Neural progenitor cell (in vitro differentiated cells): ENCODE data around the gene CDS1. TPM values are rescaled to one million over a fixed set of nuclear protein-coding genes. Genes with fewer than 3 reads are reported as not detected.

Source experiments
- DNase-seq: peaks from one replicate; pipeline ENCODE4 v3.0.0-alpha.2; 2016; ENCODE audit warnings: low spot score
- H2AFZ ChIP-seq: fragments of 200-600 bp; sonication (generic); replicated peaks from 2 replicates; pipeline ENCODE4 v1.6.1; 2016; ENCODE audit warnings: antibody characterized with exemption
- H3F3A ChIP-seq: fragments of 200-600 bp; sonication (generic); 2 replicates; pipeline ENCODE4 v1.6.1; 2016; ENCODE audit warnings: antibody characterized with exemption, low read depth
- H3K27ac ChIP-seq: fragments of 200-600 bp; sonication (generic); 2 replicates; pipeline ENCODE4 v1.5.1; 2016; ENCODE audit warnings: mild to moderate bottlenecking
- H3K27me3 ChIP-seq: fragments of 200-600 bp; sonication (generic); 2 replicates; pipeline ENCODE4 v1.6.1; 2016; ENCODE audit warnings: mild to moderate bottlenecking, moderate library complexity
- H3K36me3 ChIP-seq: fragments of 200-600 bp; sonication (generic); 2 replicates; pipeline ENCODE4 v1.5.1; 2016
- H3K4me1 ChIP-seq: fragments of 200-600 bp; sonication (generic); 2 replicates; pipeline ENCODE4 v1.6.1; 2016; ENCODE audit warnings: mixed run types
- H3K4me2 ChIP-seq: fragments of 200-600 bp; sonication (generic); 2 replicates; pipeline ENCODE4 v1.6.1; 2016
- H3K4me3 ChIP-seq: fragments of 200-600 bp; sonication (generic); 2 replicates; pipeline ENCODE4 v1.5.1; 2016
- H3K79me2 ChIP-seq: fragments of 200-600 bp; sonication (generic); 2 replicates; pipeline ENCODE4 v1.6.1; 2016; ENCODE audit warnings: low read depth
- H3K9ac ChIP-seq: fragments of 200-600 bp; sonication (generic); 2 replicates; pipeline ENCODE4 v1.6.1; 2016
- H3K9me3 ChIP-seq: fragments of 200-600 bp; sonication (generic); 2 replicates; pipeline ENCODE4 v1.5.1; 2016; ENCODE audit warnings: low read depth
- H4K20me1 ChIP-seq: fragments of 200-600 bp; sonication (generic); 2 replicates; pipeline ENCODE4 v1.6.1; 2016; ENCODE audit warnings: low read depth
- H3K27ac Mint-ChIP-seq: 3 replicates; pipeline ENCODE4 v1.8.0; 2021; ENCODE audit warnings: mixed read lengths
- H3K27me3 Mint-ChIP-seq: 2 replicates; pipeline ENCODE4 v1.8.0; 2022; ENCODE audit warnings: low read depth, mild to moderate bottlenecking, inconsistent platforms, moderate library complexity, mixed read lengths; ENCODE audit not compliant: insufficient read depth
- H3K36me3 Mint-ChIP-seq: 3 replicates; pipeline ENCODE4 v1.8.0; 2021; ENCODE audit warnings: mixed read lengths
- H3K4me1 Mint-ChIP-seq: 3 replicates; pipeline ENCODE4 v1.8.0; 2021; ENCODE audit warnings: mixed read lengths
- H3K4me3 Mint-ChIP-seq: 3 replicates; pipeline ENCODE4 v1.8.0; 2021; ENCODE audit warnings: mild to moderate bottlenecking, moderate library complexity, mixed read lengths
- H3K9me3 Mint-ChIP-seq: 3 replicates; pipeline ENCODE4 v1.8.0; 2020; ENCODE audit warnings: mixed read lengths
- CTCF ChIP-seq: fragments of 200-600 bp; sonication (generic); IDR thresholded peaks from 2 replicates; pipeline ENCODE4 v1.5.1; 2017; ENCODE audit warnings: antibody characterized with exemption, mild to moderate bottlenecking
- EZH2 ChIP-seq: fragments of 200-600 bp; sonication (generic); IDR thresholded peaks from 2 replicates; pipeline ENCODE4 v1.6.1; 2017; ENCODE audit warnings: antibody characterized with exemption, mild to moderate bottlenecking, moderate library complexity
- EZH2phosphoT487 ChIP-seq: fragments of 200-600 bp; sonication (generic); IDR thresholded peaks from 2 replicates; pipeline ENCODE4 v1.6.1; 2017; ENCODE audit warnings: antibody characterized with exemption
- total RNA-seq: library from RNA; depleted of rRNA; stranded (reverse); fragments of >200 nt; gene quantifications from 2 replicates; pipeline ENCODE4 v1.2.3, GENCODE V29; 2015; ENCODE audit warnings: low replicate concordance

The CDS1 gene
- total RNA-seq, 1 donor from 2014 or later, result 2.8 TPM

- TF ChIP-seq EZH2phosphoT487, result no peak
- no peak for TF ChIP-seq CTCF
- no peak for TF ChIP-seq EZH2
- H3K36me3 Mint-ChIP-seq, result no peaks in the 10 kb centered on the region
- H3K9me3 Mint-ChIP-seq, result no peaks in the 10 kb centered on the region
- H3K9ac ChIP-seq, result no peak overlapping the region
- no peak overlapping the region for H3K4me3 Mint-ChIP-seq
- no peak overlapping the region for H3K27ac ChIP-seq
- H3K36me3 ChIP-seq, result no peaks in the 10 kb centered on the region
- H3K4me3 ChIP-seq, result no peak overlapping the region
- H3K27me3 ChIP-seq, result no peaks in the 10 kb centered on the region
- no peak overlapping the region for H3K27ac Mint-ChIP-seq
- no peak for DNase-seq
- no peaks in the 10 kb centered on the region for H3K79me2 ChIP-seq
- no peak overlapping the region for H3K4me2 ChIP-seq
- H3K4me1 Mint-ChIP-seq, result no peaks in the 10 kb centered on the region
- H2AFZ ChIP-seq, result no peak overlapping the region
- no peaks in the 10 kb centered on the region for H3K27me3 Mint-ChIP-seq
- H4K20me1 ChIP-seq, result no peaks in the 10 kb centered on the region
- H3F3A ChIP-seq, result no peaks in the 10 kb centered on the region
- no peaks in the 10 kb centered on the region for H3K9me3 ChIP-seq
- no peaks in the 10 kb centered on the region for H3K4me1 ChIP-seq
Observed at GRCh38 chr4:84626673-84627072, 43.7 kb downstream of the CDS1 start.

GRCh38 chr4:84631573-84631972 lies 48.6 kb downstream of the CDS1 start:
- Mint-ChIP-seq H3K27ac (no peak overlapping the region), H3K4me3 (no peak overlapping the region), H3K27me3 (no peaks in the 10 kb centered on the region), H3K4me1 (no peaks in the 10 kb centered on the region), H3K9me3 (no peaks in the 10 kb centered on the region), H3K36me3 (peaks cover 3% of the 10 kb centered on the region)
- H3K36me3 ChIP-seq, result no peaks in the 10 kb centered on the region
- no peak for DNase-seq
- TF ChIP-seq CTCF (no peak), EZH2phosphoT487 (no peak), EZH2 (no peak)
- H3K4me3 ChIP-seq, result no peak overlapping the region
- no peaks in the 10 kb centered on the region for H3K9me3 ChIP-seq
- H3F3A ChIP-seq, result no peaks in the 10 kb centered on the region
- no peaks in the 10 kb centered on the region for H3K27me3 ChIP-seq
- H2AFZ ChIP-seq, result no peak overlapping the region
- H3K9ac ChIP-seq, result no peak overlapping the region
- H3K4me1 ChIP-seq, result no peaks in the 10 kb centered on the region
- H3K79me2 ChIP-seq, result no peaks in the 10 kb centered on the region
- H3K4me2 ChIP-seq, result no peak overlapping the region
- H3K27ac ChIP-seq, result no peak overlapping the region
- no peaks in the 10 kb centered on the region for H4K20me1 ChIP-seq

- TF ChIP-seq EZH2, result no peak
- no peak overlapping the region for H3K9ac ChIP-seq
- H3K27ac ChIP-seq, result no peak overlapping the region
- Mint-ChIP-seq H3K27me3 (no peaks in the 10 kb centered on the region), H3K27ac (no peak overlapping the region), H3K9me3 (no peaks in the 10 kb centered on the region), H3K36me3 (peaks cover 3% of the 10 kb centered on the region), H3K4me3 (no peak overlapping the region), H3K4me1 (no peaks in the 10 kb centered on the region)
- H4K20me1 ChIP-seq, result no peaks in the 10 kb centered on the region
- no peaks in the 10 kb centered on the region for H3F3A ChIP-seq
- no peak overlapping the region for H3K4me3 ChIP-seq
- H3K27me3 ChIP-seq, result no peaks in the 10 kb centered on the region
- no peak overlapping the region for H3K4me2 ChIP-seq
- DNase-seq, result no peak
- H3K79me2 ChIP-seq, result no peaks in the 10 kb centered on the region
- no peak overlapping the region for H2AFZ ChIP-seq
- no peaks in the 10 kb centered on the region for H3K9me3 ChIP-seq
- no peaks in the 10 kb centered on the region for H3K36me3 ChIP-seq
- H3K4me1 ChIP-seq, result no peaks in the 10 kb centered on the region
Observed at GRCh38 chr4:84632092-84632491, 49.2 kb downstream of the CDS1 start.

- H3K4me3 ChIP-seq, result no peak overlapping the region
- H2AFZ ChIP-seq, result no peak overlapping the region
- Mint-ChIP-seq H3K9me3 (no peaks in the 10 kb centered on the region), H3K27me3 (no peaks in the 10 kb centered on the region), H3K4me3 (no peak overlapping the region), H3K27ac (no peak overlapping the region), H3K36me3 (peaks cover 5% of the 10 kb centered on the region), H3K4me1 (no peaks in the 10 kb centered on the region)
- TF ChIP-seq EZH2phosphoT487, result no peak
- TF ChIP-seq EZH2, result no peak
- no peak for TF ChIP-seq CTCF
- no peak overlapping the region for H3K9ac ChIP-seq
- H3F3A ChIP-seq, result no peaks in the 10 kb centered on the region
- no peaks in the 10 kb centered on the region for H4K20me1 ChIP-seq
- H3K27ac ChIP-seq, result no peak overlapping the region
- no peaks in the 10 kb centered on the region for H3K79me2 ChIP-seq
- no peak for DNase-seq
- H3K4me2 ChIP-seq, result no peak overlapping the region
- no peaks in the 10 kb centered on the region for H3K9me3 ChIP-seq
- no peaks in the 10 kb centered on the region for H3K36me3 ChIP-seq
- no peaks in the 10 kb centered on the region for H3K4me1 ChIP-seq
- no peaks in the 10 kb centered on the region for H3K27me3 ChIP-seq
Observed at GRCh38 chr4:84634961-84635360, 52.0 kb downstream of the CDS1 start.
